Esophagus squamous epithelium (tissue), 5 donors: Measurements from ENCODE around the gene LMF1. TPM values are rescaled to one million over a fixed set of nuclear protein-coding genes. Genes with fewer than 3 reads are reported as not detected.

Experiments
- DNase-seq: peaks from one replicate; lab custom pipeline; 2025; lab: John Stamatoyannopoulos, UW
- H3K27ac ChIP-seq, 4 donors: fragments of 200-600 bp; sonication (generic); one replicate each; pipeline ENCODE4 v1.5.1; 2016 to 2019; ENCODE audit warnings: mild to moderate bottlenecking in 1 of 4
- H3K27me3 ChIP-seq, 4 donors: fragments of 200-600 bp; sonication (generic); 1 replicate in 3 of 4; 2 replicates in 1 of 4; pipeline versions ENCODE4 v1.5.1 to v1.6.0; 2017 to 2021; ENCODE audit warnings: antibody characterized with exemption in 1 of 4
- H3K36me3 ChIP-seq, 3 donors: fragments of 200-600 bp; sonication (generic); one replicate each; pipeline ENCODE4 v1.5.1; 2016 to 2019
- H3K4me1 ChIP-seq, 3 donors: fragments of 200-600 bp; sonication (generic); one replicate each; pipeline ENCODE4 v1.5.1; 2017 to 2019
- H3K4me3 ChIP-seq, 4 donors: fragments of 200-600 bp; sonication (generic); 1 replicate in 3 of 4; 2 replicates in 1 of 4; pipeline ENCODE4 v1.5.1; 2016 to 2019; ENCODE audit warnings: mild to moderate bottlenecking in 2 of 4, moderate library complexity in 1 of 4
- H3K9me3 ChIP-seq, 3 donors: fragments of 200-600 bp; sonication (generic); one replicate each; pipeline ENCODE4 v1.5.1; 2016 to 2019
- CTCF ChIP-seq, 6 experiments: fragments of 450-650 bp in 4 of 6; fragments of 200-600 bp in 2 of 6; sonication (generic) in 2 of 6; IDR thresholded peaks; one replicate each; pipeline ENCODE4 v1.5.1; 2016 to 2019; ENCODE audit warnings: antibody characterized with exemption in 6 of 6, mild to moderate bottlenecking in 4 of 6, moderate library complexity in 4 of 6
- POLR2A ChIP-seq, 4 donors: fragments of 450-650 bp; IDR thresholded peaks; one replicate each; pipeline ENCODE4 v1.6.1; 2017; ENCODE audit warnings: antibody characterized with exemption in 4 of 4, mild to moderate bottlenecking in 4 of 4, moderate library complexity in 3 of 4
- WGBS, 2 donors: methylation state at CpG; one replicate each; pipeline ENCODE4 v1.1.5; 2018; 5-methylcytosine and 5-hydroxymethylcytosine counted together
- intact Hi-C: fragments of 100-400 bp; cut with DNase I; formaldehyde crosslinking; loops from one replicate; pipeline ENCODE4 v1.15.0; 2022
- total RNA-seq, 4 donors: library from RNA; depleted of rRNA; stranded (reverse); fragments of >200 nt; gene quantifications; one replicate each; pipeline ENCODE4 v1.1.0, GENCODE V29; 2016
- donor health status: DM: yes; HTN: yes; CAD: no.

LMF1 gene
- total RNA-seq, 4 donors from 2014 or later, result 13.3 to 34.4 (median 23.8) TPM

- no peaks in the 10 kb centered on the region for H3K36me3 ChIP-seq
- peaks cover 5 to 99% (median 17%) of the 10 kb centered on the region in 4 donors for H3K27me3 ChIP-seq
- H3K9me3 ChIP-seq, result no peaks in the 10 kb centered on the region
- H3K4me1 ChIP-seq, result peaks cover 0 to 8% (median 4%) of the 10 kb centered on the region in 3 donors
- WGBS, 2 donors, result 72 to 83% methylated on average over 1 to 8 of the region's 8 CpGs
- H3K4me3 ChIP-seq, result no peak overlapping the region
- no peak for TF ChIP-seq CTCF (IDR thresholded peaks at IDR 0.05)
- TF ChIP-seq POLR2A (IDR thresholded peaks at IDR 0.05), result no peak
- intact Hi-C loops, result loop anchor here (10.0 kb wide), 1 partner anchor 237 kb away; no protein-coding TSS in a partner anchor
- H3K27ac ChIP-seq, result no peak overlapping the region
- DNase-seq, result no peak
Measured at GRCh38 chr16:818132-818531, 152.7 kb downstream of the LMF1 start.

- DNase-seq, result no peak
- 57 to 74% methylated on average over 33 to 48 of the region's 71 CpGs for WGBS, 2 donors
- H3K27ac ChIP-seq, result no peak overlapping the region
- intact Hi-C loops, result loop anchor here (10.0 kb wide), 1 partner anchor 238 kb away; no protein-coding TSS in a partner anchor
- peaks cover 0 to 9% (median 4%) of the 10 kb centered on the region in 3 donors for H3K4me1 ChIP-seq
- TF ChIP-seq POLR2A (IDR thresholded peaks at IDR 0.05) (no peak), CTCF (IDR thresholded peaks at IDR 0.05) (no peak)
- H3K4me3 ChIP-seq, result no peak overlapping the region
- H3K9me3 ChIP-seq, result no peaks in the 10 kb centered on the region
- H3K27me3 ChIP-seq, result peaks cover 5 to 99% (median 20%) of the 10 kb centered on the region in 4 donors
- H3K36me3 ChIP-seq, result no peaks in the 10 kb centered on the region
Measured at GRCh38 chr16:817001-817906, 153.5 kb downstream of the LMF1 start.

- Histone ChIP-seq H3K4me3 (no peak overlapping the region), H3K36me3 (no peaks in the 10 kb centered on the region), H3K9me3 (no peaks in the 10 kb centered on the region), H3K27me3 (peaks cover 5 to 100% (median 20%) of the 10 kb centered on the region in 4 donors), H3K27ac (no peak overlapping the region), H3K4me1 (peaks cover 0 to 9% (median 4%) of the 10 kb centered on the region in 3 donors)
- intact Hi-C loops, result loop anchor here (10.0 kb wide), 1 partner anchor 239 kb away; no protein-coding TSS in a partner anchor
- TF ChIP-seq CTCF (IDR thresholded peaks at IDR 0.05) (no peak), POLR2A (IDR thresholded peaks at IDR 0.05) (no peak)
- WGBS, 2 donors, result 78 to 100% methylated on average over 2 of the region's 15 CpGs
- DNase-seq, result no peak
Measured at GRCh38 chr16:815861-816260, 154.9 kb downstream of the LMF1 start.

- no peak for DNase-seq
- Histone ChIP-seq H3K36me3 (no peaks in the 10 kb centered on the region), H3K4me1 (peaks cover 0 to 9% (median 4%) of the 10 kb centered on the region in 3 donors), H3K4me3 (no peak overlapping the region), H3K27me3 (peaks cover 5 to 99% (median 20%) of the 10 kb centered on the region in 4 donors), H3K9me3 (no peaks in the 10 kb centered on the region), H3K27ac (no peak overlapping the region)
- WGBS, 2 donors, result 39 to 49% methylated on average over 3 to 9 of the region's 9 CpGs
- intact Hi-C loops, result loop anchor here (10.0 kb wide), 1 partner anchor 240 kb away; no protein-coding TSS in a partner anchor
- no peak for TF ChIP-seq CTCF (IDR thresholded peaks at IDR 0.05)
- TF ChIP-seq POLR2A (IDR thresholded peaks at IDR 0.05), result no peak
Measured at GRCh38 chr16:814974-815373, 155.8 kb downstream of the LMF1 start.
